Natural killer cell (primary cell): ENCODE data around the gene OPHN1. TPM values are rescaled to one million over a fixed set of nuclear protein-coding genes. Genes with fewer than 3 reads are reported as not detected.

Experiments used
- ATAC-seq, 3 donors: fragments of 150-1000 bp in 2 of 3; fragments of 200-7000 bp in 1 of 3; cut with Tn5 transposase; 1 replicate in 1 of 3; 2 replicates in 2 of 3; pipeline ENCODE4 v1.10.0; 2021; ENCODE audit warnings: mild to moderate bottlenecking in 2 of 3, moderate library complexity in 2 of 3
- DNase-seq, 2 donors: peaks; one replicate each; pipeline versions ENCODE4 v3.0.0 to v3.0.0-alpha.2; 2013 to 2021; ENCODE audit warnings: mixed read lengths in 1 of 2
- H3K27ac ChIP-seq: one replicate; pipeline ENCODE4 v1.5.1; 2013; ENCODE audit warnings: mild to moderate bottlenecking, low read length
- H3K27me3 ChIP-seq: one replicate; pipeline ENCODE4 v1.6.1; 2013; ENCODE audit warnings: low read length; ENCODE audit not compliant: control insufficient read depth, insufficient read depth
- H3K36me3 ChIP-seq: one replicate; pipeline ENCODE4 v1.6.1; 2013; ENCODE audit warnings: low read length; ENCODE audit not compliant: control insufficient read depth, insufficient read depth
- H3K4me1 ChIP-seq: one replicate; pipeline ENCODE4 v1.6.1; 2013; ENCODE audit warnings: low read length; ENCODE audit not compliant: control insufficient read depth, insufficient read depth
- H3K4me3 ChIP-seq: one replicate; pipeline ENCODE4 v1.5.1; 2013; ENCODE audit warnings: low read length
- H3K9me3 ChIP-seq: one replicate; pipeline ENCODE4 v1.6.1; 2013; ENCODE audit warnings: low read length; ENCODE audit not compliant: control insufficient read depth, insufficient read depth
- H3K27ac Mint-ChIP-seq, 2 donors: one replicate each; pipeline ENCODE4 v1.8.0; 2022; ENCODE audit warnings: mild to moderate bottlenecking in 2 of 2, mixed read lengths in 2 of 2, moderate library complexity in 1 of 2
- H3K27me3 Mint-ChIP-seq, 2 donors: one replicate each; pipeline ENCODE4 v1.8.0; 2022; ENCODE audit warnings: low read depth in 2 of 2, mixed read lengths in 2 of 2
- H3K36me3 Mint-ChIP-seq: one replicate; pipeline ENCODE4 v1.8.0; 2022; ENCODE audit warnings: mixed read lengths
- H3K4me1 Mint-ChIP-seq, 2 donors: one replicate each; pipeline ENCODE4 v1.8.0; 2022; ENCODE audit warnings: mixed read lengths in 2 of 2
- H3K4me3 Mint-ChIP-seq: one replicate; pipeline ENCODE4 v1.8.0; 2022; ENCODE audit warnings: mild to moderate bottlenecking, moderate library complexity, mixed read lengths
- H3K9me3 Mint-ChIP-seq, 2 donors: one replicate each; pipeline ENCODE4 v1.8.0; 2022; ENCODE audit warnings: mixed read lengths in 2 of 2
- WGBS: methylation state at CpG from one replicate; pipeline ENCODE4 v1.1.7; 2013; ENCODE audit warnings: missing lambda C conversion rate; ENCODE audit not compliant: insufficient coverage; 5-methylcytosine and 5-hydroxymethylcytosine counted together
- intact Hi-C: fragments of 100-400 bp; cut with micrococcal nuclease; formaldehyde crosslinking; loops from one replicate; pipeline ENCODE4 v1.14.2; 2022
- total RNA-seq, 4 donors: library from RNA; stranded (reverse); fragments of 120-200 nt in 1 of 4; gene quantifications; one replicate each; pipeline versions ENCODE4 v1.2.3 to v1.2.4, GENCODE V29; 2013 to 2022
- TF ChIP-seq, protein P1 (sequence below): fragments of 200-600 bp; IDR thresholded peaks from one replicate; pipeline ENCODE4 v1.8.0; 2022; ENCODE audit warnings: antibody characterized with exemption

The OPHN1 gene
- total RNA-seq, 3 donors from 2014 or later (not counting 1 experiment from before 2014, with no cell fraction given) = 1.4 to 5.6 (median 3.7) TPM

DNA sequence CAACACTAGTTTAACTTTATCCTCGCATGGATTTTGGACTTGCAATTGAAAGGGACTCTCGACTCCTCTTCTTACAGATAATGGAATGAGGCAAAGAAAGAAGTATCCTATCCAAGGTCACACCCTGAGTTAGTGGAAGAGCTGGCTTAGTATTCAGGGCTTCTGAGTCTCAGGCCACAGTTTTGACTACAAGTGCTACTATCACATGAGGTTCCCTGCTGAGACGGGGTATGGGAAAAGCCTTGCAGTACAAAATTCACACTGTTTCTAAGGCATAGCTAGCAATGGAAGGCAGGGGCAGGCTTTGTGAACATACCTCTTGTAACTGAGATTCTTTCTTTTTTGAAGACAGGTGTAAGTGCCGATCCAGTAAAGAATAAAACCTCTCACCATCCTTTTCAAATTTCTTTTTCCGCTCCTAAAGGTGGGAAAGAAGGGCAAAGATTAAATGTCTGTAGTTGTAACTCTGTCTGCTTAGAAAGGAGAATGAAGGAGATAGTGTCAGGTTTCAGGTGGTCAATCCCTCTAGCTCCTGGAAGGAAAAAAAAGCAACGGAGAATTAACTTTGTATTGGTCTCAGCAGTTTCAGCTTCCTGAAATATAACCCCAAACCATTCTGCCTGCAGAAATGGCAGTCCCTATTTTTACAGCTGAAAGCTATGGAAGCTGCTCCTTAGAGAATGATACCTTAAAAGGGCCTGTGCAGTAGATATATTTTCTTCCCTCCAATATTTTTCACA, 199.0 kb downstream of the OPHN1 start:
- Histone ChIP-seq H3K27me3 (no peaks in the 10 kb centered on the region), H3K27ac (no peak overlapping the region), H3K4me1 (no peaks in the 10 kb centered on the region), H3K4me3 (no peak overlapping the region), H3K9me3 (no peaks in the 10 kb centered on the region), H3K36me3 (no peaks in the 10 kb centered on the region)
- H3K4me3 Mint-ChIP-seq = no peak overlapping the region
- ATAC-seq = no peak
- H3K27ac Mint-ChIP-seq = no peak overlapping the region
- H3K4me1 Mint-ChIP-seq = no peaks in the 10 kb centered on the region
- DNase-seq = no peak
- intact Hi-C loops = no loop called here
- no peaks in the 10 kb centered on the region for H3K36me3 Mint-ChIP-seq
- TF ChIP-seq, protein P1, sequence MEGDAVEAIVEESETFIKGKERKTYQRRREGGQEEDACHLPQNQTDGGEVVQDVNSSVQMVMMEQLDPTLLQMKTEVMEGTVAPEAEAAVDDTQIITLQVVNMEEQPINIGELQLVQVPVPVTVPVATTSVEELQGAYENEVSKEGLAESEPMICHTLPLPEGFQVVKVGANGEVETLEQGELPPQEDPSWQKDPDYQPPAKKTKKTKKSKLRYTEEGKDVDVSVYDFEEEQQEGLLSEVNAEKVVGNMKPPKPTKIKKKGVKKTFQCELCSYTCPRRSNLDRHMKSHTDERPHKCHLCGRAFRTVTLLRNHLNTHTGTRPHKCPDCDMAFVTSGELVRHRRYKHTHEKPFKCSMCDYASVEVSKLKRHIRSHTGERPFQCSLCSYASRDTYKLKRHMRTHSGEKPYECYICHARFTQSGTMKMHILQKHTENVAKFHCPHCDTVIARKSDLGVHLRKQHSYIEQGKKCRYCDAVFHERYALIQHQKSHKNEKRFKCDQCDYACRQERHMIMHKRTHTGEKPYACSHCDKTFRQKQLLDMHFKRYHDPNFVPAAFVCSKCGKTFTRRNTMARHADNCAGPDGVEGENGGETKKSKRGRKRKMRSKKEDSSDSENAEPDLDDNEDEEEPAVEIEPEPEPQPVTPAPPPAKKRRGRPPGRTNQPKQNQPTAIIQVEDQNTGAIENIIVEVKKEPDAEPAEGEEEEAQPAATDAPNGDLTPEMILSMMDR = no peak
- no peaks in the 10 kb centered on the region for H3K9me3 Mint-ChIP-seq
- H3K27me3 Mint-ChIP-seq = peaks cover 3 to 7% of the 10 kb centered on the region in 2 donors
- 100% methylated on average over 1 of the region's 6 CpGs for WGBS

DNA sequence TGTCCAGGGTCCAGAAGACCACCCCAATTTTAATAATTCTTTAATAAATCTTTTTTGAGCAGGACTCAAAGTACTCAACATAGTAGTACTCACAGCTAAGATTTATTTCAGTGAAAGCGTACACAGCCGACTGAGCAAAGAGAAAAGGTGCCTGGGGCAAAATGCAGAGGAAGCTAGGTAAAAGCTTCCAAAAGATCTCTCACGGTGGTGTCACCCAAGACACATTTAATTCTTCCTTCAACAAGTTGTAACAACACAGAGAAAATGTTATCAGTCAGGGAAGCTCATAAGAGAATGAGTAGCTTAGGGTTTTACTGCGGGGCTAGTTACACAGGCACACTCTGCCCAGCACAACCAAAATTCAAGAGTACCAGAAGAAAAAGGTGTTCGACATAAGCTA, 201.1 kb downstream of the OPHN1 start:
- no peak overlapping the region for H3K27ac Mint-ChIP-seq
- H3K27me3 Mint-ChIP-seq = peaks cover 8 to 14% of the 10 kb centered on the region in 2 donors
- no peaks in the 10 kb centered on the region for H3K4me1 Mint-ChIP-seq
- ATAC-seq = no peak
- no peaks in the 10 kb centered on the region for H3K27me3 ChIP-seq
- H3K36me3 Mint-ChIP-seq = no peaks in the 10 kb centered on the region
- no peak for DNase-seq
- intact Hi-C loops = no loop called here
- no peaks in the 10 kb centered on the region for H3K9me3 ChIP-seq
- no peak overlapping the region for H3K4me3 ChIP-seq
- TF ChIP-seq, protein P1 = no peak
- 100% methylated on average over 3 of the region's 5 CpGs for WGBS
- no peak overlapping the region for H3K27ac ChIP-seq
- no peak overlapping the region for H3K4me3 Mint-ChIP-seq
- no peaks in the 10 kb centered on the region for H3K4me1 ChIP-seq
- no peaks in the 10 kb centered on the region for H3K9me3 Mint-ChIP-seq
- H3K36me3 ChIP-seq = no peaks in the 10 kb centered on the region

DNA sequence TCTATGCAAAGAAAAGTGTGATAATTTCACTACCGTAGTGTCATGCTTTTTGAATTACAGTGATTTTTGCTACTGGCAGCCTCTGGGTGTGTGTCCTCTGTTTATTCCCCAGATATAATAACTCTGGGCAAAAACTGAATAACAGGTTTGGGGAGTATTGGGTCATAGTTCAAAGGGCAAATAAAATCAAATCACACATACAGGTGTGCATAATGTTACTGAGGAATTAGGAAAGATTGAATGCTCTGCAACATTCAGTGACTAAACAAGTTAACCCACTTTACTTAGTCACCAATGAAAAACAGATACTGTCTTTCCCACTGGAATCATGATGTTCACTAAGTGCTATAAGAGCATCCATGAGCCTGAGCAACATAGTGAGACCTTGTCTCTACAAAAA, 224.3 kb downstream of the OPHN1 start:
- Mint-ChIP-seq H3K36me3 (no peaks in the 10 kb centered on the region), H3K4me1 (peaks cover 0 to 5% of the 10 kb centered on the region in 2 donors), H3K9me3 (no peaks in the 10 kb centered on the region), H3K27ac (no peak overlapping the region), H3K27me3 (peaks cover 13 to 34% of the 10 kb centered on the region in 2 donors), H3K4me3 (no peak overlapping the region)
- TF ChIP-seq, protein P1 = no peak
- ATAC-seq (no peak), DNase-seq (no peak)
- Histone ChIP-seq H3K27ac (no peak overlapping the region), H3K36me3 (no peaks in the 10 kb centered on the region), H3K4me3 (no peak overlapping the region), H3K9me3 (no peaks in the 10 kb centered on the region), H3K4me1 (no peaks in the 10 kb centered on the region), H3K27me3 (no peaks in the 10 kb centered on the region)
- no CpG with 5 or more reads among the region's 1 CpG for whole genome bisulfite sequencing
- intact Hi-C loops = no loop called here
